GM12892 (cell line): ENCODE measurements around the gene ALKBH6.
"Not testable (repeated sequence)": the region's sequence is repeated elsewhere in the genome, so short reads cannot be mapped to it uniquely, and the experiment has no call there.

Source experiments
- DNase-seq: peaks from one replicate; pipeline ENCODE4 v3.0.0; 2011; ENCODE audit not compliant: insufficient read length
- FAIRE-seq: peaks from 2 replicates; lab custom pipeline; 2011; peaks lifted over from hg19 to GRCh38; lab: Jason Lieb, UNC
- POLR2A ChIP-seq: IDR thresholded peaks from 2 replicates; pipeline ENCODE4 v1.6.1; 2011; ENCODE audit warnings: low read depth, low read length, control low read depth
- POLR2AphosphoS5 ChIP-seq: IDR thresholded peaks from 2 replicates; pipeline ENCODE4 v1.6.1; 2011; ENCODE audit warnings: low read depth, low read length, control low read depth
- TAF1 ChIP-seq: IDR thresholded peaks from 2 replicates; pipeline ENCODE4 v1.6.1; 2011; ENCODE audit warnings: low read depth, mild to moderate bottlenecking, control low read depth, low read length, borderline replicate concordance

The ALKBH6 gene

DNA sequence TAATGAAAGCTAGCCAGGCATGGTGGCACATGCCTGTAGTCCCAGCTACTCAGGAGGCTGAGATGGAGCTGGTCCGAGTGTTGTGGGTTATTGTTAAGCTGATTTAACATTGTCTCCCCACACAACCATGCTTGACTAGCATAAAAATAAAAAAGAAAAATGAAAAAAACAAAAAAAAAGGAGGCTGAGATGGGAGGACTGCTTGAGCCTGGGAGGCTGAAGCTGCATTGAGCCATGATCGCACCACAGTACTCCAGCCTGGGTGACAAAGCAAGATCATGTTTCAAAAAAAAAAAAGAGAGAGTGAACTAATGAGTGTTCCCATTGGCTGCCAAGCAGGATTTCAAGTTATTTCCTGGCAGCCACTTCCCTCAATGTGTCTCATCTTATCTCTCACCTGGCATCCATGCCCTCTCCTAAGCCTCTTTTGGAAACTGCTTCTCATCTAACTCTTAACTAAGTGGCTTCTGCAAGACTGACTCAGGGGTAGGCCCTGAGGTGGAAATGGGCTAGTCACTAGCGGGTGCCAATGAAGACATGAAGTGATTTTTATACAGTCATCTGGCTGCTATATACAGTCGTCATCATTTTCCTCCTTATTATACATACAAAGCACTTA lies 35.2 kb upstream of the ALKBH6 start:
- FAIRE-seq (no peak), DNase-seq (no peak)
- TF ChIP-seq TAF1 (no peak), POLR2AphosphoS5 (no peak), POLR2A (no peak)

GRCh38 chr19:36047835-36048234 lies 33.8 kb upstream of the ALKBH6 start:
- TF ChIP-seq TAF1 (no peak), POLR2AphosphoS5 (no peak), POLR2A (no peak)
- FAIRE-seq: no peak
- no peak for DNase-seq

- TF ChIP-seq POLR2A: no peak
- no peak for TF ChIP-seq TAF1
- no peak for TF ChIP-seq POLR2AphosphoS5
- FAIRE-seq: no peak
- DNase-seq: no peak
Measured at GRCh38 chr19:36046443-36047050, 32.5 kb upstream of the ALKBH6 start.

DNA sequence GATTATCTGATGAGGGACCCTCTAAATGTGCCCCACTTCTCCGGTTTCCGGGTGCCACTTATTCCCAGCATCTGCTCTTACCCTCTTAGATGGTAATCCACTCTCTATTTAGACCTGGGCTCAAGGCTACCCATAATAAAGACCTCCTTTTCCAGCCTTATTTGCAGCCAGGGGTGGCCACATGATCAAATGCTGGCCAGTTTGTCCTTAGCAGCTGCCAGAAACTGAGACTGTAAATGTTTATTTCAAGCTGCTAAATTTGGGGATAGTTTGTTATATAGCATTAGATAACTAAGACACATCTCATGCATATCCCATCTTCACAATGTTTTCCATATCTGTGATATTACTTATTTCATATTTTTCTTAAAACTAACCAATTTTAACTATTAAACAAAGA lies 29.9 kb upstream of the ALKBH6 start:
- DNase-seq (no peak), FAIRE-seq (no peak)
- TF ChIP-seq POLR2A: no peak
- TF ChIP-seq TAF1: no peak
- no peak for TF ChIP-seq POLR2AphosphoS5

DNA sequence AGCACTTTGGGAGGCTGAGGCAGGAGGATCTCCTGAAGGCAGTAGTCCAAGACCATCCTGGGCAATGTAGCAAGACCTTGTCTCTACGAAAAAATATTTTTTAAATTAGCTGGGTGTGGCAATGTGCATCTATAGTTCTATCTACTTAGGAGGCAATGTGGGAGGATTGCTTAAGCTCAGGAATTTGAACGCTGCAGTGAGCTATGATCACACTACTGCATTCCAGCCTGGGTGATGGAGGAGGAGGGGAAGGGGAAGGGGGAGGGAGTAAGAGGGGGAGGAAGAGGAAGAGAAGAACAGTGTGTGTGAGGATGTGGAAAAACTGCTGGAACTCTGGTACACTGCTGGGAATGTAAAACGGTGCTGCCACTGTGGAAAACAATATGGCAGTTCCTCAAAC lies 27.8 kb upstream of the ALKBH6 start:
- TF ChIP-seq TAF1: no peak
- FAIRE-seq: no peak
- DNase-seq: no peak

DNA sequence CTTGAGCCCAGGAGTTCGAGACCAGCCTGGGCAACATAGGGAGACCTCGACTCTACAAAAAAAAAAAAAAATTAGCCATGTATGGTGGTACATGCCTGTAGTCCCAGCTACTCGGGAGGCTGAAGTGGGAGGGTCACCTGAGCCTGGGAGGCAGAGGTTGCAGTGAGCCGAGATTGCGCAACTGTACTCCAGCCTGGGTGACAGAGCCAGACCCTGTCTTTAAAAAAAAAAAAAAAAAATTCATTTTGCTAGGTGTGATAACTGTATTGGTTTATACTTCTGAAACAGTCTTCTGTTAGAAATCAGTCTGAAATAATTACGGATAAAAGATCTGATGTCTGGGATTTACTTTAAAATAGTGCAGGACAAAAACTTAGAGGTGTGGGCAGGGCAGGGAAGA lies 27.1 kb upstream of the ALKBH6 start:
- not testable (repeated sequence) for FAIRE-seq, DNase-seq

- TF ChIP-seq POLR2A (no peak), TAF1 (no peak), POLR2AphosphoS5 (no peak)
- no peak for FAIRE-seq
- DNase-seq: no peak
Measured at GRCh38 chr19:36040495-36040894, 26.5 kb upstream of the ALKBH6 start.

DNA sequence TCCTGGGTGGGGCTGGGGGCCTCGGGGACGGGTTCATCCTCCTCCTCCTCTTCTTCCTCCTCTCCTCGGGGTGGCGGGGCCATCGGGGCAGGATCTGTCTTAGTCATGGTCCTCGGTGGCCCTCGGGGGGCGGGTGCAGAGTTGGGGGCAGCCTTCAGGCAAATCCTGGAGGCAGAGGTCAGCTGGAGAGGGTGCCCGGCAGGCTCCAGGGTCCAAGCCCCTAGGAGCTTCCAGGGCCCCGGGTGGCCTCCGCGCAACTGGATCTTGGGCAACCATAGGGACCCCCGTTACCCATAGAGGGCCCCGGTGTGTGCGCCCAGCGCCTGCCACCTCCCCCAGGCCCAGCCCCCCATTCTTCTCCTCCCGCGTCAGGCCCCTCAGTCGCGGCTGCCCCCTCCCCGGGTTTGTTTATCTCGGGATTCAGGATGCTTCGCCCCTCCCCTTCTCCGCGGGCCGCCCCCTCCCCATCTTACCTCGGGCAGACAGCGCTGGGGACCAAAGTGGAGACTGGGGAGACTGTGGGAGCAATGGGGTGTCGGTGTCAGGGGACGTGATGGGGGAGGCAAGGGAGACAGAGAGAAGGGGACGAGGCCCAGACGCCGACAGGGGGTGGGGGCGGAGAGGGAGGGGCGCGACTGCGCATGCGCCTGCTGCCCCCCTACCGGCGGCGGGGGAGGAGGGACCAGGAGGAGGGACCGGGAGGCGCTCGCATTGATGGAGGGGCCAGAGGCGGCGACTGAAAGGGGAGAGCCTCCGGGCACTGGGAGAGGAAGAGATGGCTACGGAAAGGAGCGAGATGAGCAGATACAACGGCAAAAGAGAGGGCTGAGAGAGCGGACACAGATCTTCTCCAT lies 18.5 kb upstream of the ALKBH6 start, which contains the start of gene CLIP3:
CLIP3 (minus strand) TSS at position 623 of the 854 bp plus-strand sequence; CDS start at position 107, 516 bp downstream.
- no peak for TF ChIP-seq POLR2AphosphoS5
- FAIRE-seq (no peak), DNase-seq (peak; percentile 68)

- no peak for DNase-seq
- FAIRE-seq: no peak
- TF ChIP-seq POLR2A (no peak), TAF1 (no peak), POLR2AphosphoS5 (no peak)
Measured at GRCh38 chr19:36031308-36031707, 17.3 kb upstream of the ALKBH6 start.

DNA sequence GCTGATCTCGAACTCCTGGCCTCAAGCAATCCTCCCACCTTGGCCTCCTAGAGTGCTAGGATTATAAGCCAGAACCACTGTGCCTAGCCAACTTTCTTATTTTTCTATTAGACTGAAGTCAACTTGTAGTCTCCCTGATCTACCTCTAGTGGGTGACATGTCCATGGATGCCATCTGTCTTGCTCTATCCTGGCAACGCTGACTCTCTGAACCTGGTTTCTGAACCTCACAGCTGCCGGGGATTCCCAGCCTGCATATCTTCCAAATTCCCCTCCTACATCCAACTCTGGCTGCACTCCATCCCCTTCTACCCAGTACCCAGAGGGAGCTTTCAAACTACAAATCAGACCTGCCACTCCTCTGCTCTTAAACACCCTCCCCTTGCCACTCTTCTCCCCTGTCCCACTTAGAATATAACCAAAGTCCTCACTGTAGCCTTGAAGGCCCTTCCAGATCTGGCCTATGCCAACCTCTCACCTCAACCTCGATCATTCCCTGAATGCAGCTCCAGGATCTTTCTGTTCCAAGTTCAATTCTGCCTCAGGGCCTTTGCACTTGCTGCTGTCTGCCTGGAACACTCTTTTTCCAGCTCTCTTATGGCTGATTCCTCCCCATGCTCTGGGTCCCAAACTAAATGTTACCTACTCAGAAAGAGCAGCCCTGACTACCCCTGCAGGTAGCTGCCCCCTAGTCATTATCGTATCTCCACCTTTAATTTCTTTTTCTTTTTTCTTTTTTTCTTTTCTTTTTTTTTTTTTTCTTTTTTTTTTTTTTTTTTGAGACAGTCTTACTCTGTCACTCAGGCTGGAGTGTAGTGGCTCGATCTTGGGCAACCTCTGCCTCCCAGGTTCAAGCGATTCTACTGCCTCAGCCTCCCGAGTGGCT lies 16.5 kb upstream of the ALKBH6 start:
- FAIRE-seq (peak; percentile 79), DNase-seq (no peak)
- TF ChIP-seq TAF1: no peak
- no peak for TF ChIP-seq POLR2A
- TF ChIP-seq POLR2AphosphoS5: no peak
